Mesenchymal stem cell (in vitro differentiated cells and primary cell): Measurements from ENCODE around the gene SYNPR.

Experiments used
- DNase-seq: peaks from one replicate; pipeline ENCODE4 v3.0.0-alpha.2; 2013
- H2AFZ ChIP-seq: one replicate; pipeline ENCODE4 v1.6.1; 2013; ENCODE audit warnings: low read depth, mild to moderate bottlenecking, control low read depth, inconsistent platforms, low read length, moderate library complexity
- H2AK5ac ChIP-seq: 2 replicates; pipeline ENCODE4 v1.6.1; 2013; ENCODE audit warnings: low read length, moderate library complexity, mild to moderate bottlenecking, inconsistent platforms; ENCODE audit not compliant: severe bottlenecking
- H2BK120ac ChIP-seq: one replicate; pipeline ENCODE4 v1.6.1; 2013; ENCODE audit warnings: low read depth, mild to moderate bottlenecking, inconsistent platforms, low read length, moderate library complexity
- H2BK12ac ChIP-seq, 2 experiments: one replicate each; pipeline ENCODE4 v1.6.1; 2013; ENCODE audit warnings: inconsistent platforms in 2 of 2, low read length in 2 of 2, mild to moderate bottlenecking in 2 of 2, moderate library complexity in 2 of 2, control low read depth in 1 of 2
- H2BK15ac ChIP-seq: one replicate; pipeline ENCODE4 v1.6.1; 2013; ENCODE audit warnings: mild to moderate bottlenecking, low read depth, inconsistent platforms; ENCODE audit not compliant: poor library complexity, severe bottlenecking
- H2BK5ac ChIP-seq: 2 replicates; pipeline ENCODE4 v1.6.1; 2013; ENCODE audit warnings: low read depth, mild to moderate bottlenecking, low read length, control low read depth, inconsistent platforms; ENCODE audit not compliant: poor library complexity, severe bottlenecking
- H3K14ac ChIP-seq, 2 experiments: one replicate each; pipeline ENCODE4 v1.6.1; 2013; ENCODE audit warnings: inconsistent platforms in 2 of 2, low read length in 2 of 2, control low read depth in 1 of 2, mild to moderate bottlenecking in 1 of 2, moderate library complexity in 1 of 2
- H3K18ac ChIP-seq, 2 experiments: one replicate each; pipeline ENCODE4 v1.6.1; 2013; ENCODE audit warnings: inconsistent platforms in 2 of 2, low read length in 2 of 2, control low read depth in 1 of 2, low read depth in 1 of 2, mild to moderate bottlenecking in 1 of 2
- H3K23ac ChIP-seq, 2 experiments: one replicate each; pipeline ENCODE4 v1.6.1; 2013; ENCODE audit warnings: inconsistent platforms in 2 of 2, low read length in 2 of 2, mild to moderate bottlenecking in 2 of 2, moderate library complexity in 2 of 2, control low read depth in 1 of 2
- H3K27ac ChIP-seq: 2 replicates; pipeline ENCODE4 v1.5.1; 2013; ENCODE audit warnings: mild to moderate bottlenecking, moderate library complexity, low read length, control low read depth, inconsistent platforms; ENCODE audit not compliant: poor library complexity, severe bottlenecking
- H3K27me3 ChIP-seq, 2 experiments: 2 replicates each; pipeline versions ENCODE4 v1.6.1 to v1.7.0; 2013; ENCODE audit warnings: low read length in 2 of 2, mild to moderate bottlenecking in 2 of 2, moderate library complexity in 2 of 2, control low read depth in 1 of 2, inconsistent platforms in 1 of 2; ENCODE audit not compliant: control insufficient read depth in 1 of 2, insufficient read depth in 1 of 2
- H3K36me3 ChIP-seq, 2 experiments: 2 replicates each; pipeline versions ENCODE4 v1.6.1 to v1.7.0; 2013; ENCODE audit warnings: low read length in 2 of 2, control low read depth in 1 of 2, inconsistent platforms in 1 of 2, low read depth in 1 of 2, mild to moderate bottlenecking in 1 of 2; ENCODE audit not compliant: insufficient read depth in 2 of 2, control insufficient read depth in 1 of 2
- H3K4ac ChIP-seq, 2 experiments: one replicate each; pipeline ENCODE4 v1.6.1; 2013; ENCODE audit warnings: inconsistent platforms in 2 of 2, low read length in 2 of 2, mild to moderate bottlenecking in 2 of 2, moderate library complexity in 2 of 2, control low read depth in 1 of 2, low read depth in 1 of 2
- H3K4me1 ChIP-seq: 2 replicates; pipeline ENCODE4 v1.6.1; 2013; ENCODE audit warnings: low read depth, low read length, control low read depth; ENCODE audit not compliant: control insufficient read depth, insufficient read depth
- H3K4me2 ChIP-seq: 2 replicates; pipeline ENCODE4 v1.6.1; 2013; ENCODE audit warnings: low read length, mild to moderate bottlenecking, inconsistent platforms; ENCODE audit not compliant: poor library complexity, severe bottlenecking
- H3K4me3 ChIP-seq, 2 experiments: 2 replicates each; pipeline versions ENCODE4 v1.5.1 to v1.7.0; 2013; ENCODE audit warnings: low read length in 2 of 2, mild to moderate bottlenecking in 2 of 2, control low read depth in 1 of 2, low read depth in 1 of 2; ENCODE audit not compliant: insufficient read depth in 1 of 2
- H3K79me1 ChIP-seq: replicated peaks from 2 replicates; pipeline ENCODE4 v1.6.1; 2013; ENCODE audit warnings: mild to moderate bottlenecking, control low read depth, low read length, inconsistent platforms; ENCODE audit not compliant: poor library complexity, severe bottlenecking
- H3K9ac ChIP-seq: 2 replicates; pipeline ENCODE4 v1.7.0; 2013; ENCODE audit warnings: mild to moderate bottlenecking, low read length, moderate library complexity
- H3K9me3 ChIP-seq: 2 replicates; pipeline ENCODE4 v1.7.0; 2013; ENCODE audit warnings: mild to moderate bottlenecking, low read length; ENCODE audit not compliant: control insufficient read depth
- H4K8ac ChIP-seq: one replicate; pipeline ENCODE4 v1.6.1; 2013; ENCODE audit warnings: inconsistent platforms, mild to moderate bottlenecking, low read length, moderate library complexity
- H4K91ac ChIP-seq: one replicate; pipeline ENCODE4 v1.6.1; 2013; ENCODE audit warnings: mild to moderate bottlenecking, low read length, inconsistent platforms
- WGBS: methylation state at CpG from one replicate; pipeline ENCODE4 v1.1.7; 2013; ENCODE audit warnings: mixed read lengths; 5-methylcytosine and 5-hydroxymethylcytosine counted together

SYNPR gene

GRCh38 chr3:63609834-63610233 lies 331.7 kb downstream of the SYNPR start:
- no peak overlapping the region for H2AK5ac ChIP-seq
- no peak overlapping the region for H3K23ac ChIP-seq
- H2BK15ac ChIP-seq: no peak overlapping the region
- no peak overlapping the region for H3K18ac ChIP-seq
- no peaks in the 10 kb centered on the region for H3K79me1 ChIP-seq
- no peaks in the 10 kb centered on the region for H3K27me3 ChIP-seq
- H2AFZ ChIP-seq: no peak overlapping the region
- no peak overlapping the region for H3K4me3 ChIP-seq
- no peak overlapping the region for H2BK120ac ChIP-seq
- no peak for DNase-seq
- H4K8ac ChIP-seq: no peak overlapping the region
- no peaks in the 10 kb centered on the region for H3K9me3 ChIP-seq
- no peak overlapping the region for H4K91ac ChIP-seq
- no peak overlapping the region for H3K4ac ChIP-seq
- H2BK12ac ChIP-seq: no peak overlapping the region
- no peaks in the 10 kb centered on the region for H3K4me1 ChIP-seq
- H2BK5ac ChIP-seq: no peak overlapping the region
- 87% methylated on average over 1 of the region's 4 CpGs for WGBS
- no peaks in the 10 kb centered on the region for H3K36me3 ChIP-seq
- no peak overlapping the region for H3K9ac ChIP-seq
- H3K14ac ChIP-seq: no peak overlapping the region
- no peak overlapping the region for H3K27ac ChIP-seq
- H3K4me2 ChIP-seq: no peak overlapping the region

- H2AFZ ChIP-seq: no peak overlapping the region
- H3K18ac ChIP-seq: no peak overlapping the region
- H2BK120ac ChIP-seq: no peak overlapping the region
- no peak overlapping the region for H3K9ac ChIP-seq
- no peak for DNase-seq
- H3K79me1 ChIP-seq: no peaks in the 10 kb centered on the region
- no peak overlapping the region for H3K27ac ChIP-seq
- no peak overlapping the region for H2BK5ac ChIP-seq
- H3K36me3 ChIP-seq: no peaks in the 10 kb centered on the region
- H3K4me2 ChIP-seq: no peak overlapping the region
- WGBS: 100% methylated on average over 1 of the region's 1 CpG
- no peaks in the 10 kb centered on the region for H3K4me1 ChIP-seq
- no peak overlapping the region for H4K8ac ChIP-seq
- no peaks in the 10 kb centered on the region for H3K27me3 ChIP-seq
- no peak overlapping the region for H4K91ac ChIP-seq
- H2AK5ac ChIP-seq: no peak overlapping the region
- H2BK12ac ChIP-seq: no peak overlapping the region
- H3K4ac ChIP-seq: no peak overlapping the region
- no peak overlapping the region for H3K4me3 ChIP-seq
- no peak overlapping the region for H3K14ac ChIP-seq
- H2BK15ac ChIP-seq: no peak overlapping the region
- H3K23ac ChIP-seq: no peak overlapping the region
- H3K9me3 ChIP-seq: no peaks in the 10 kb centered on the region
Measured at GRCh38 chr3:63611382-63611781, 333.3 kb downstream of the SYNPR start.

- Histone ChIP-seq H3K27me3 (no peaks in the 10 kb centered on the region), H4K91ac (no peak overlapping the region), H3K4me3 (no peak overlapping the region), H3K27ac (no peak overlapping the region), H3K4me1 (no peaks in the 10 kb centered on the region), H3K23ac (no peak overlapping the region), H3K14ac (no peak overlapping the region), H2BK5ac (no peak overlapping the region), H2BK120ac (no peak overlapping the region), H3K4me2 (no peak overlapping the region), H3K4ac (no peak overlapping the region), H2AK5ac (no peak overlapping the region), H2BK15ac (no peak overlapping the region), H3K18ac (no peak overlapping the region), H3K79me1 (no peaks in the 10 kb centered on the region), H3K36me3 (no peaks in the 10 kb centered on the region), H3K9me3 (no peaks in the 10 kb centered on the region), H4K8ac (no peak overlapping the region), H2AFZ (no peak overlapping the region), H3K9ac (no peak overlapping the region), H2BK12ac (no peak overlapping the region)
- DNase-seq: no peak
- WGBS: no CpG with 5 or more reads among the region's 1 CpG
Measured at GRCh38 chr3:63613561-63613960, 335.5 kb downstream of the SYNPR start.

DNA sequence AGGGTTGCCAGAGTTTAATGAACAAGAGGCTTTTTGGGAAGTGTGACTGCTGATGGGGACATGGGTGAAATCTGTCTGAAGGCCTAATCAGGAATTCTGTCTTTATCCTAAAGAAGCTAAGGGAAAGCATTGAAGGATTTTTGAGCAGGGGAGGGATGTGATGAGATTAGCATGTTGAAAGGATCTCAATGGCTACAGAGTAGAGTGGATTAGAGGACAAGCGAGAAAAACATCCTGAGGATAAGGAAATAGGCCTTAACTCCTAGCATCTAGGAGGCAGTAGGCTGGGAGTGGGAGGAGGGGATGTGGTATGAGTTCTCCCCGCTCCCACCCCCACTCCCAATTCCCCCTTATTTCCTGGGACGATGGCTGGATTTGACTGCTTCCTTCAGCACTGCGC lies 339.3 kb downstream of the SYNPR start:
- Histone ChIP-seq H4K91ac (no peak overlapping the region), H2BK120ac (no peak overlapping the region), H2BK5ac (no peak overlapping the region), H3K36me3 (no peaks in the 10 kb centered on the region), H3K18ac (no peak overlapping the region), H2BK15ac (no peak overlapping the region), H3K4me1 (no peaks in the 10 kb centered on the region), H3K9me3 (no peaks in the 10 kb centered on the region), H3K14ac (no peak overlapping the region), H3K27me3 (no peaks in the 10 kb centered on the region), H3K23ac (no peak overlapping the region), H2AFZ (no peak overlapping the region), H2AK5ac (no peak overlapping the region), H3K4ac (no peak overlapping the region), H3K9ac (no peak overlapping the region), H3K79me1 (no peaks in the 10 kb centered on the region), H2BK12ac (no peak overlapping the region), H4K8ac (no peak overlapping the region), H3K4me2 (no peak overlapping the region), H3K27ac (no peak overlapping the region), H3K4me3 (no peak overlapping the region)
- WGBS: 53% methylated on average over 4 of the region's 4 CpGs
- DNase-seq: no peak
